Stimulated activated effector memory CD8-positive, alpha-beta T cell treated with anti-CD3 and anti-CD28 coated beads, Interleukin-12 subunit alpha, Interleukin-12 subunit beta, amount 100 ng/mL, for 72 hours (primary cell): ENCODE measurements around the gene AEBP1.

Experiments used
- ATAC-seq: fragments of 150-1000 bp; cut with Tn5 transposase; 2 replicates; pipeline ENCODE4 v1.10.0; 2021
- DNase-seq, 2 donors: peaks; one replicate each; pipeline ENCODE4 v3.0.0; 2021 to 2022; ENCODE audit warnings: low spot score in 2 of 2
- H3K27ac Mint-ChIP-seq: one replicate; pipeline ENCODE4 v1.8.0; 2022; ENCODE audit warnings: mild to moderate bottlenecking, mixed read lengths
- H3K36me3 Mint-ChIP-seq: one replicate; pipeline ENCODE4 v1.8.0; 2022; ENCODE audit warnings: mild to moderate bottlenecking, mixed read lengths
- H3K4me1 Mint-ChIP-seq: one replicate; pipeline ENCODE4 v1.8.0; 2022; ENCODE audit warnings: mixed read lengths
- H3K4me3 Mint-ChIP-seq: one replicate; pipeline ENCODE4 v1.8.0; 2022; ENCODE audit warnings: mild to moderate bottlenecking, mixed read lengths
- H3K9me3 Mint-ChIP-seq: one replicate; pipeline ENCODE4 v1.8.0; 2022; ENCODE audit warnings: mixed read lengths

Gene AEBP1

DNA sequence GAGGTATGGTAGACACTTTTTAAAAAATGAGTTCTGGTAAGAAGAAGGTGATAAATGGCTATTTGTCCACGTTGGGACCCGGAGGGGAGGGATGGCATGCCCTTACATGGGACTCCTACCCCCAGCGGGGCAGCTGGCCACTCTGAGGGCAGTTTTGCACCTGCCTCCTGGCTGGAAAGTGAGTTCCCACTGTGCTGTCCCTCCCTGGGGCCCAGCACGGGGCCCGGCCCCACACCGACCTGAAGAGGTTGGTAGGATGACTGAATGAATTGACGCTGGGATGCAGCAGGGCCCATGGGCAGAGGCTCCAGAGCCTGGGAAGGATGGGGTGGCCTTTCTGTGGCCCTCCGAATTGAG, 601 bp upstream of the AEBP1 start:
- Mint-ChIP-seq H3K9me3 (no peaks in the 10 kb centered on the region), H3K27ac (no peak overlapping the region), H3K4me3 (peak overlapping the region; percentile 55), H3K4me1 (peaks cover 20% of the 10 kb centered on the region), H3K36me3 (peaks cover 6% of the 10 kb centered on the region)
- DNase-seq: no peak
- no peak for ATAC-seq

DNA sequence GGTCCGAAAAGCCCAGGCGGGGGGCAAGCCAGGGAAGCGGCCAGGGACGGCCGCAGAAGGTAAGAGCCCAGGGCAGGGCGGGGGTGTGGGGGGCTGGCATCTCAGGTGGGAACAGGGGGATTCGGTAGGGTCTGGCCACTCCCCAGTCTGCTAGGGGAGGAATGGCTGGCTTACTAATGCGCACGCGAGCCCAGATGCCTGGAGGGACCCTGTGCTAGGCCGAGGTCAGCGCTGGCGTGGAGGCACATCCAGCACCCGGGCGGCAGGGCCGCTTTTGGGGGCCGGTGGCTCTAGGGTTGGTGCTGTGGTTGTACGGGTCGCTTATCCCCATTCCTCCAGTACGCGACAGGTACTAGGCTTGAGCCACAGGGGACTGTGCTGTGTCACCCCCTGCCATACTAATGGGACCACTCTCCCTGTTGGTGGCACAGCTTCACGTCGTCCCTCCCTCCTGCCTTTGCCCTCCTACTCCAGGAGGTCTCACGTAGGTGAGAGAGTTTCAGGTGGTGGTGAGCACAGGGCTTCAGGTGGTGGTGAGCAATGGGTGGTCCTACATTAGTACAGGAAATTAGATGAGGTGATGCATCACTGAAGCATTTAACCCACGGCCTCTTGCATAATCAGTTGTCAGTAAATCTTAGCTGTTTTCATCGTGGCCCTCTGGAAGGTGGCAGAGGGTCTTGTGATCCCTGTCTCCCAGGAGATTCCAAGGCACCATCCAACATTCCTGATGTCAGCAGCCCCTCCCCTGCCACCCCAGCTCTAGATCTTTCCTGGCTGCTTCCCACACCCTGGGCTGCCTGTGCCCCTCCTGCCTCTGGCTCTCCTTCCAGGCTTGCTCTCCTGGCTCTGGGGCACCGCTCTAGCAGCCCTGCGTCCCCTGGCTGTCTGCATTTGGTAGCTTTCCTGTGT, 971 bp downstream of the AEBP1 start:
- Mint-ChIP-seq H3K36me3 (peaks cover 7% of the 10 kb centered on the region), H3K4me1 (peaks cover 20% of the 10 kb centered on the region), H3K9me3 (no peaks in the 10 kb centered on the region), H3K4me3 (peak overlapping the region; percentile 47), H3K27ac (peak overlapping the region; percentile 13)
- ATAC-seq: peak; percentile 2
- no peak for DNase-seq

DNA sequence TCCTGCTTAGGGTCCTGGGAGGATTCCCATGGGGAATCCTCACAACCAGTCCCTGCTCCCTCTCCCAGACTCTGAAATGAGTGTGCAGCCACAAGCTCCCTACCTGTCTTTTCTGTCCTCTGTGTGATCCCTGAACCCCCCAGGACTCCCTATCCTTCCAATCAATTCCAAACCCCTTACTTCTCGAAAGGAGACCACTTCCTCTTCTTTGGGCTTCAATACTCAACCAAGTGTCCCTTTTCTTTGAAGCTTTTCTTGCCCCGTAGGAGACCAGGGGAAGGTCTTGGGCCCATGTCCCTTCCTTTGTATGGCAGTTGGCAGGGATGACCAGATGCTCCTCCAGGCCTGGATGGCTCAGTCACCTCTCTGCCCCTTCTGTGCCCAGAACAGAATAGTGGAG, 1.7 kb downstream of the AEBP1 start:
- Mint-ChIP-seq H3K27ac (peak overlapping the region; percentile 13), H3K4me3 (peak overlapping the region; percentile 47), H3K36me3 (peaks cover 7% of the 10 kb centered on the region), H3K9me3 (no peaks in the 10 kb centered on the region), H3K4me1 (peaks cover 20% of the 10 kb centered on the region)
- ATAC-seq: no peak
- no peak for DNase-seq

DNA sequence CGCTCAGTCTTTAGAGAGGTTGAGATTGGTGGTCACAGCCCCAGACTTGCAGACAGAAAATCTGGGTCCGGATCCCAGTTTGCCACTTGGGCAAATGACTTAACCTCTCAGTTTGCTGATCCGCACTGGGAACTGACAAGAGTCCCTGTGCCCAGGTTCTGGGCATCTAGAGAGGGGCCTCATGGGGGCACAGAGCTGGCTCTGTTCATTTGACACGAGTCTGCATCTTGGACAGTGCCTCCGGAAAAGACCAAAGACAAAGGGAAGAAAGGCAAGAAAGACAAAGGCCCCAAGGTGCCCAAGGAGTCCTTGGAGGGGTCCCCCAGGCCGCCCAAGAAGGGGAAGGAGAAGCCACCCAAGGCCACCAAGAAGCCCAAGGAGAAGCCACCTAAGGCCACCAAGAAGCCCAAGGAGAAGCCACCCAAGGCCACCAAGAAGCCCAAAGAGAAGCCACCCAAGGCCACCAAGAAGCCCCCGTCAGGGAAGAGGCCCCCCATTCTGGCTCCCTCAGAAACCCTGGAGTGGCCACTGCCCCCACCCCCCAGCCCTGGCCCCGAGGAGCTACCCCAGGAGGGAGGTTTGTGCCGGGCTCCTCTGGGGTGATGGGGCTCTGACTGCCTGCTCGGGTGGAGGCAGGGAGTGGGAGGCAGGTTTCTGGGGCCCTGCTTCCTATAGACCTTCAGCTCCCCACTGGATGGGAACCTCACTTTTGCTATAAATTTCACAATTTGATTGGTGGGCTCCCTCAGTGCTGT, 2.3 kb downstream of the AEBP1 start:
- H3K4me3 Mint-ChIP-seq: no peak overlapping the region
- no peak for DNase-seq
- H3K4me1 Mint-ChIP-seq: peaks cover 20% of the 10 kb centered on the region
- H3K27ac Mint-ChIP-seq: peak overlapping the region; percentile 13
- no peak for ATAC-seq
- H3K9me3 Mint-ChIP-seq: no peaks in the 10 kb centered on the region
- peaks cover 7% of the 10 kb centered on the region for H3K36me3 Mint-ChIP-seq

DNA sequence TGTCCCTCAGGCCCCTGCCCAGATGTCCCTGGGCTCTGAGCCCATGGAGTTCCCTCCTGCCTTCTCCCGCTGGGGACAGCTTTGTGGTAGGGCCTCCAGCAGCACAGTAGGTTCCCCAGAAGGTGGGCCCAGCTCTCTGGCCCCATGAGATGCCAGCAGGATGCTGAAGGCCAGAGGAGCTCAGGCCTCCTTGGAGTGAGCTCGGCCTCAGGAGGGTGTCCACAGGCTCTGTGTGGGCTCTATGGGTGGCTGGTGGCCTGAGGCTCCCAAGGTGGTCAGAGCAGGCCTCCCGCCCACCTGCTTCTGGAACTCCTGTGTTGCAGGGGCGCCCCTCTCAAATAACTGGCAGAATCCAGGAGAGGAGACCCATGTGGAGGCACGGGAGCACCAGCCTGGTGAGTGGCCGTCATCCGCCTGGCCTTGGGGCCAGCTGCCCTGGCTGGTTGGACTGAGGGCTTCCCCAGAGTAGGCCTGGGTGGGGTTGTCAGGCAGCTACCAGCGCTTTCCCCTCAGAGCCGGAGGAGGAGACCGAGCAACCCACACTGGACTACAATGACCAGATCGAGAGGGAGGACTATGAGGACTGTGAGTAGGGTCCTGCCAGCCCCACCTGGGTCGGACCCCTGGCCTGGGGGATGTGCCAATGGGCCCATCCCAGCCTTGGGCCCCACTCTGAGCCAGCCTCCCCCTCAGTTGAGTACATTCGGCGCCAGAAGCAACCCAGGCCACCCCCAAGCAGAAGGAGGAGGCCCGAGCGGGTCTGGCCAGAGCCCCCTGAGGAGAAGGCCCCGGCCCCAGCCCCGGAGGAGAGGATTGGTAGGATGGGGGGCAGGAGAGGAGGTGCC, 3.2 kb downstream of the AEBP1 start:
- no peak overlapping the region for H3K4me3 Mint-ChIP-seq
- ATAC-seq (no peak), DNase-seq (no peak)
- peaks cover 20% of the 10 kb centered on the region for H3K4me1 Mint-ChIP-seq
- peaks cover 7% of the 10 kb centered on the region for H3K36me3 Mint-ChIP-seq
- H3K27ac Mint-ChIP-seq: no peak overlapping the region
- H3K9me3 Mint-ChIP-seq: no peaks in the 10 kb centered on the region

DNA sequence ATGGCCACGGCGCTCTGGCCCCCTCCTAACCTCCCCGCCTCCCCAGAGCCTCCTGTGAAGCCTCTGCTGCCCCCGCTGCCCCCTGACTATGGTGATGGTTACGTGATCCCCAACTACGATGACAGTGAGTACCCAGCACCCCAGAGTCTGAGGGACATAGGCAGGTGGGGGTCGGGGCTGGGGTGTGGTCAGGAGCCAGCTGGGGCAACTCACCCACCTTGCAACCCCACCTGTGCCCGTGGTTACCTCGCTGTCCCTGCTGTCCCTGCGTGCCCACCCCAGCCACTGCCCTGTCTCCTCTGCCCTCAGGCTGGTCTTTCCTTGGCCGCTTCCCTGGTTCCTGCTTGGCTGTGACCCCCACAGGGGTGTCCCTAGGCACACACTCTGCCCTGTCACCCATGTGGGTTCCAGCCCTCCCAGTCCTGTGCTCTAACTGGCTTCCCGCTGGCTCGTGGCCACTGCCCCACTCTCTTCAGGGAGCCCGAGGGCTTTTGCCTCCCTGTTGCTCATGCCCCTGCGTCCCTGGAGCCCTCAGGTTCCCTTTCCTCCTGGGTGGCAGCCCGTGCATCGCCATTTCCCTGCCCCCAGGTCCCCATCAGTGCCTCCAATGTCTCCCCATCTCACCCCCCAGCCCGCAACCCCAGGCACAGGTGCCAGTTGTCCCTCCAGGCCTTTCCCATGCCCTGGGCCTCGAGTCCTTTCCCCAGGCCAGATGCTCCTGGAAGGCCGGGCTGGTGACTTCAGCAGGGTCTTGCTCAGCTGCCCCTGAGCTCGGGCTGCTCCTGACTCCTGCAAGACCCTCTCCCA, 4.0 kb downstream of the AEBP1 start:
- Mint-ChIP-seq H3K36me3 (peaks cover 7% of the 10 kb centered on the region), H3K4me3 (no peak overlapping the region), H3K9me3 (no peaks in the 10 kb centered on the region), H3K4me1 (peaks cover 17% of the 10 kb centered on the region), H3K27ac (no peak overlapping the region)
- no peak for ATAC-seq
- DNase-seq: no peak

DNA sequence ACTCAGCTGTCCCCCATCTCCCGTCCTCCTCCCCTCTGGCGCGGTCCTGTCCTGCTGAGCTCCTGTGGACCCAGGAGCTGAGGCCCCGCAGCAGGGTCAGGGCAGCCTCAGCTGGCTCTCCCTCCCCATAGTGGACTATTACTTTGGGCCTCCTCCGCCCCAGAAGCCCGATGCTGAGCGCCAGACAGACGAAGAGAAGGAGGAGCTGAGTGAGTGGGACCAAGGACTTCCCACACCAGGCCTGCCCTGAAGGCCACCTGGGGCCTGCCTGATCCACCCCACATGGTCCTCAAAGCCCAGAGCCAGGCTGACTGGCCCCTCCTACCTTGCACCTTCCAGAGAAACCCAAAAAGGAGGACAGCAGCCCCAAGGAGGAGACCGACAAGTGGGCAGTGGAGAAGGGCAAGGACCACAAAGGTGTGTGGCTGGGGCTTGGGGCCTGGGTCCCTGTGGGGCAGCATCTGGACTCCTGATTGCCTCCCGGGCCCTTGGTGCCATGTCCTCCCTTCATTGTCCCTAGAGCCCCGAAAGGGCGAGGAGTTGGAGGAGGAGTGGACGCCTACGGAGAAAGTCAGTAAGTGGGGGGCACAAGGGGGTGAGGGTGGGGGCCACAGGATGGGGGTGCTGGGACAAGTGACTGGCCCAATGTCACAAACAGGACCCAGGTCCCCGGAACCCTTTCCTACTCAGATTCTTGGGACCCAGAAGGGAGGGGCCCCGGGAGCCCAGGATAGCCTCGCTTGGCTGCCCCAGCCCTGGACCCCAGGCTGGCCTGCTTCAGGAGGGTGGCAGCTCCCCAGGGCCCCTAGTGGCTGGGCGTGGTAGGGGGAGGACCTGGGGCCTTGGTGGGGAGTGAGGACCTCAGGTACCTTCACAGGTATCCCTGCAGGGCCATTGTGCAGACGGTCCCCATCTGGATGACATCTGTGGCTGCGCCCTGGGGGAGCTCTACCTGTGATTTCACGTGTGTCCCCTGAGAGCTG, 4.9 kb downstream of the AEBP1 start:
- H3K4me1 Mint-ChIP-seq: peaks cover 12% of the 10 kb centered on the region
- ATAC-seq (no peak), DNase-seq (no peak)
- H3K9me3 Mint-ChIP-seq: no peaks in the 10 kb centered on the region
- H3K27ac Mint-ChIP-seq: no peak overlapping the region
- H3K4me3 Mint-ChIP-seq: no peak overlapping the region
- H3K36me3 Mint-ChIP-seq: peaks cover 7% of the 10 kb centered on the region

DNA sequence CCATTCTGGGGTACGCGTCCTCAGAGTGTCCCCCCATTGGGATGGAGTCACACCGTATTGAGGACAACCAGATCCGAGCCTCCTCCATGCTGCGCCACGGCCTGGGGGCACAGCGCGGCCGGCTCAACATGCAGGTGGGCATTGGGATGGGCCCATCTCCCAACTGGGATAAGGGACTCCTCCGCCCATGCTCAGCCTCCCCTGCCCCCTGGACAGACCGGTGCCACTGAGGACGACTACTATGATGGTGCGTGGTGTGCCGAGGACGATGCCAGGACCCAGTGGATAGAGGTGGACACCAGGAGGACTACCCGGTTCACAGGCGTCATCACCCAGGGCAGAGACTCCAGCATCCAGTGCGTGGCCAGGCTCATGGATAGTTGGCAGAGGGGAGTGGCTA, 5.8 kb downstream of the AEBP1 start:
- Mint-ChIP-seq H3K4me1 (peaks cover 12% of the 10 kb centered on the region), H3K27ac (no peak overlapping the region), H3K9me3 (no peaks in the 10 kb centered on the region), H3K36me3 (peaks cover 7% of the 10 kb centered on the region), H3K4me3 (no peak overlapping the region)
- ATAC-seq: no peak
- DNase-seq: no peak

DNA sequence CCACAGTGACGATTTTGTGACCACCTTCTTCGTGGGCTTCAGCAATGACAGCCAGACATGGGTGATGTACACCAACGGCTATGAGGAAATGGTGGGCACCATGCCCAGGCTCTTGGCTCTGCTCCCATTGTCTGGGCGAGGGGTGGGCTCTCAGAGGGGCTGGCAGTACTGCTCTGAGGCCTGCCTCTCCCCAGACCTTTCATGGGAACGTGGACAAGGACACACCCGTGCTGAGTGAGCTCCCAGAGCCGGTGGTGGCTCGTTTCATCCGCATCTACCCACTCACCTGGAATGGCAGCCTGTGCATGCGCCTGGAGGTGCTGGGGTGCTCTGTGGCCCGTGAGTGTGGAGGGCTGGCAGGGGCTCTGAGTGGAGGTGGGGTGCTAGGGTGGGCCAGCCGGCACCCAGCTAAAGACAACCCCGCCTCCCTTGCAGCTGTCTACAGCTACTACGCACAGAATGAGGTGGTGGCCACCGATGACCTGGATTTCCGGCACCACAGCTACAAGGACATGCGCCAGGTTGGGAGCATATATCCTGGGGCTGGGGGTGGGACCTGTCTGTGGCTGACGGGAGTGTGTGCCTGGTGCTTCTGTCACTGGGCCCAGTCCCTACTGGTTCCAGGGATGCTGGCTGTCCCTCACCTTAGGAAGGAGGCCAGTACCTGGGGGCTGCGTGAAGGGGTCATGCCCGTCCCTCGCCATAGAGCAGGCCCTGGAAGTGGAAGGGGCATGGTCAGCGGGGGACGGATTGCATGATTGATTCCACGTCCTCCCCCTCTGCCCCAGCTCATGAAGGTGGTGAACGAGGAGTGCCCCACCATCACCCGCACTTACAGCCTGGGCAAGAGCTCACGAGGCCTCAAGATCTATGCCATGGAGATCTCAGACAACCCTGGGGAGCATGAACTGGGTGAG, 6.8 kb downstream of the AEBP1 start:
- ATAC-seq (no peak), DNase-seq (no peak)
- Mint-ChIP-seq H3K4me3 (no peak overlapping the region), H3K27ac (no peak overlapping the region), H3K9me3 (no peaks in the 10 kb centered on the region), H3K4me1 (peaks cover 2% of the 10 kb centered on the region), H3K36me3 (peaks cover 7% of the 10 kb centered on the region)

DNA sequence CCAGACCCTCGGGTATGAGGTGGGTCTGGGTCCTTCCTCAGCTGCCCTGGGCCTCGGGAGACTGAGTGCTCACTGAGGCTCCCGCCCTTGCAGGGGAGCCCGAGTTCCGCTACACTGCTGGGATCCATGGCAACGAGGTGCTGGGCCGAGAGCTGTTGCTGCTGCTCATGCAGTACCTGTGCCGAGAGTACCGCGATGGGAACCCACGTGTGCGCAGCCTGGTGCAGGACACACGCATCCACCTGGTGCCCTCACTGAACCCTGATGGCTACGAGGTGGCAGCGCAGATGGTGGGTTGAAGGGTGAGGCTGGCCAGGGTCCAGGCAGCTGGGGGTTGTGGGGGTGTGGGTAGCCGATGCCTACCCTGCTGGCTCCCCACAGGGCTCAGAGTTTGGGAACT, 7.6 kb downstream of the AEBP1 start:
- no peak for DNase-seq
- ATAC-seq: no peak
- Mint-ChIP-seq H3K9me3 (no peaks in the 10 kb centered on the region), H3K4me3 (no peak overlapping the region), H3K4me1 (no peaks in the 10 kb centered on the region), H3K36me3 (peaks cover 7% of the 10 kb centered on the region), H3K27ac (no peak overlapping the region)

DNA sequence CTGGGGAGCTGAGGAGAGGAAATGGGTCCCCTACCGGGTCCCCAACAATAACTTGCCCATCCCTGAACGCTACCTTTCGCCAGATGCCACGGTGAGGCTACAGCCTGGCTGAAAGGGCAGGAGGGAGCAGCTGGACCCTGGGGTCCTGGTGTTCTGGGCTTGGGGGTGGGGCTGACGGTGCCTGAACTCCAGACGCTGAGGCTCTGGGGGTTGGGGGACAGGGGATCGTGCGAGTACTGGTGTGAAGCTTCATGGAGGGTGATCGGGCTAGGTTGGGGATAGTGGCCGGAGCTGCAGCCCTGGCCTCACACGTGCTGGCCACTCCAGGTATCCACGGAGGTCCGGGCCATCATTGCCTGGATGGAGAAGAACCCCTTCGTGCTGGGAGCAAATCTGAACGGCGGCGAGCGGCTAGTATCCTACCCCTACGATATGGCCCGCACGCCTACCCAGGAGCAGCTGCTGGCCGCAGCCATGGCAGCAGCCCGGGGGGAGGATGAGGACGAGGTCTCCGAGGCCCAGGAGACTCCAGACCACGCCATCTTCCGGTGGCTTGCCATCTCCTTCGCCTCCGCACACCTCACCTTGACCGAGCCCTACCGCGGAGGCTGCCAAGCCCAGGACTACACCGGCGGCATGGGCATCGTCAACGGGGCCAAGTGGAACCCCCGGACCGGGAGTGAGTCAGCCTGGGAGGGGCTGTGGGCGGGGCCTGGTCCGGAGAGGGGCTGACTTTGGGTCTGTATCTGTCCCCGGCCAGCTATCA, 8.3 kb downstream of the AEBP1 start:
- Mint-ChIP-seq H3K27ac (no peak overlapping the region), H3K9me3 (no peaks in the 10 kb centered on the region), H3K4me1 (no peaks in the 10 kb centered on the region), H3K4me3 (no peak overlapping the region), H3K36me3 (peaks cover 11% of the 10 kb centered on the region)
- ATAC-seq (no peak), DNase-seq (no peak)

DNA sequence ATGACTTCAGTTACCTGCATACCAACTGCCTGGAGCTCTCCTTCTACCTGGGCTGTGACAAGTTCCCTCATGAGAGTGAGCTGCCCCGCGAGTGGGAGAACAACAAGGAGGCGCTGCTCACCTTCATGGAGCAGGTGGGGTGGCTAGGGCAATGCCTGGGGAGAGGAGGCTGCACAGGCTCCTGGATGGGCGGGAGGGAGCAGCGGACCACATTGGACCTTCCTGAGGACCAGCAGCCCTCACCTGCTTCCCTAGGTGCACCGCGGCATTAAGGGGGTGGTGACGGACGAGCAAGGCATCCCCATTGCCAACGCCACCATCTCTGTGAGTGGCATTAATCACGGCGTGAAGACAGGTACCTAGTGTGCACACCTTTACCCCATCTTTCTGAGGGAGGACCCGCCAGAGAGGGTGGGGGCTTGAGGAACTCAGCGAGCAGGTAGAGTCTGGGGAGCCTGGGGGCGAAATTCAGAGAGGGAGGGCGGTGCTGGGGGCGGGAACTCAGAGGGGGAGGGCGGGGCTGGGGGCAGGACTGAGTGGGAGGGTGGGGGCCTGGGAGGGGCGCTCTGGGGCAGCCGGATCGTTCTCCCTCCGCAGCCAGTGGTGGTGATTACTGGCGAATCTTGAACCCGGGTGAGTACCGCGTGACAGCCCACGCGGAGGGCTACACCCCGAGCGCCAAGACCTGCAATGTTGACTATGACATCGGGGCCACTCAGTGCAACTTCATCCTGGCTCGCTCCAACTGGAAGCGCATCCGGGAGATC, 9.0 kb downstream of the AEBP1 start:
- no peak overlapping the region for H3K4me3 Mint-ChIP-seq
- no peak for DNase-seq
- no peak overlapping the region for H3K27ac Mint-ChIP-seq
- H3K36me3 Mint-ChIP-seq: peaks cover 16% of the 10 kb centered on the region
- H3K4me1 Mint-ChIP-seq: no peaks in the 10 kb centered on the region
- no peak for ATAC-seq
- no peaks in the 10 kb centered on the region for H3K9me3 Mint-ChIP-seq
